Mucosa of rectum (tissue), 2 donors: ENCODE results near the gene WDR55.
"Not testable (repeated sequence)": the region's sequence is repeated elsewhere in the genome, so short reads cannot be mapped to it uniquely, and the experiment has no call there.

ENCODE experiments used
- H3K27ac ChIP-seq, 2 donors: one replicate each; pipeline ENCODE4 v1.7.0; 2013; ENCODE audit warnings: inconsistent platforms in 2 of 2, low read depth in 2 of 2, low read length in 2 of 2
- H3K27me3 ChIP-seq, 2 donors: one replicate each; pipeline ENCODE4 v1.7.0; 2013; ENCODE audit warnings: low read length in 2 of 2; ENCODE audit not compliant: control insufficient read depth in 2 of 2, insufficient read depth in 2 of 2
- H3K36me3 ChIP-seq, 2 donors: one replicate each; pipeline ENCODE4 v1.7.0; 2013; ENCODE audit warnings: low read length in 2 of 2; ENCODE audit not compliant: control insufficient read depth in 2 of 2, insufficient read depth in 2 of 2
- H3K4me1 ChIP-seq, 2 donors: one replicate each; pipeline ENCODE4 v1.7.0; 2013; ENCODE audit warnings: low read length in 2 of 2, mild to moderate bottlenecking in 1 of 2; ENCODE audit not compliant: control insufficient read depth in 2 of 2, insufficient read depth in 2 of 2
- H3K4me3 ChIP-seq, 2 donors: one replicate each; pipeline ENCODE4 v1.7.0; 2013; ENCODE audit warnings: low read length in 2 of 2
- H3K9ac ChIP-seq, 2 donors: one replicate each; pipeline ENCODE4 v1.7.0; 2013; ENCODE audit warnings: low read length in 2 of 2, low read depth in 1 of 2, mild to moderate bottlenecking in 1 of 2
- H3K9me3 ChIP-seq, 2 donors: one replicate each; pipeline ENCODE4 v1.7.0; 2013; ENCODE audit warnings: low read length in 2 of 2; ENCODE audit not compliant: control insufficient read depth in 2 of 2
- donor health status: healthy.
- donor health status: Normal muscosa, but diverticular disease.

WDR55 gene

GRCh38 chr5:140632366-140633020 is 32.2 kb upstream of the WDR55 start:
- Histone ChIP-seq H3K36me3 (no peaks in the 10 kb centered on the region), H3K27ac (peak overlapping the region; percentile 80 to 87), H3K9me3 (no peaks in the 10 kb centered on the region), H3K27me3 (no peaks in the 10 kb centered on the region), H3K9ac (peak overlapping the region; percentile 77 to 86), H3K4me1 (peaks cover 22 to 27% of the 10 kb centered on the region in 2 donors), H3K4me3 (peak overlapping the region; percentile 79 to 91)

- Histone ChIP-seq H3K27ac (peak within 1 kb of the TSS; percentile 80 to 87), H3K9ac (peak within 1 kb of the TSS; percentile 77 to 86), H3K27me3 (no peaks in the 10 kb centered on the region), H3K4me1 (peaks cover 22 to 27% of the 10 kb centered on the region in 2 donors), H3K36me3 (no peaks in the 10 kb centered on the region), H3K9me3 (no peaks in the 10 kb centered on the region), H3K4me3 (peak within 1 kb of the TSS; percentile 79 to 91)
Measured at GRCh38 chr5:140633021-140633471, 31.7 kb upstream of the WDR55 start, which contains the start of gene CD14. CD14 (minus strand) TSS chr5:140633175; CDS start chr5:140633071, 104 bp downstream.

GRCh38 chr5:140633501-140633900 is 31.2 kb upstream of the WDR55 start:
- no peaks in the 10 kb centered on the region for H3K27me3 ChIP-seq
- H3K4me3 ChIP-seq, result peak overlapping the region; percentile 79 to 91
- H3K27ac ChIP-seq, result peak overlapping the region; percentile 80 to 87
- peaks cover 22 to 27% of the 10 kb centered on the region in 2 donors for H3K4me1 ChIP-seq
- H3K9ac ChIP-seq, result peak overlapping the region; percentile 77 to 86
- H3K9me3 ChIP-seq, result no peaks in the 10 kb centered on the region
- H3K36me3 ChIP-seq, result no peaks in the 10 kb centered on the region

GRCh38 chr5:140634103-140634502 is 30.6 kb upstream of the WDR55 start:
- Histone ChIP-seq H3K27ac (peak overlapping the region in 1 of 2 donors; percentile 55), H3K4me3 (no peak overlapping the region), H3K9ac (no peak overlapping the region), H3K27me3 (no peaks in the 10 kb centered on the region), H3K36me3 (no peaks in the 10 kb centered on the region), H3K4me1 (peaks cover 22 to 27% of the 10 kb centered on the region in 2 donors), H3K9me3 (no peaks in the 10 kb centered on the region)

- Histone ChIP-seq H3K4me3 (no peak overlapping the region), H3K4me1 (peaks cover 25 to 30% of the 10 kb centered on the region in 2 donors), H3K27me3 (no peaks in the 10 kb centered on the region), H3K9me3 (no peaks in the 10 kb centered on the region), H3K9ac (no peak overlapping the region), H3K36me3 (no peaks in the 10 kb centered on the region), H3K27ac (peak overlapping the region in 1 of 2 donors; percentile 23)
Measured at GRCh38 chr5:140635291-140636257, 29.1 kb upstream of the WDR55 start.

DNA sequence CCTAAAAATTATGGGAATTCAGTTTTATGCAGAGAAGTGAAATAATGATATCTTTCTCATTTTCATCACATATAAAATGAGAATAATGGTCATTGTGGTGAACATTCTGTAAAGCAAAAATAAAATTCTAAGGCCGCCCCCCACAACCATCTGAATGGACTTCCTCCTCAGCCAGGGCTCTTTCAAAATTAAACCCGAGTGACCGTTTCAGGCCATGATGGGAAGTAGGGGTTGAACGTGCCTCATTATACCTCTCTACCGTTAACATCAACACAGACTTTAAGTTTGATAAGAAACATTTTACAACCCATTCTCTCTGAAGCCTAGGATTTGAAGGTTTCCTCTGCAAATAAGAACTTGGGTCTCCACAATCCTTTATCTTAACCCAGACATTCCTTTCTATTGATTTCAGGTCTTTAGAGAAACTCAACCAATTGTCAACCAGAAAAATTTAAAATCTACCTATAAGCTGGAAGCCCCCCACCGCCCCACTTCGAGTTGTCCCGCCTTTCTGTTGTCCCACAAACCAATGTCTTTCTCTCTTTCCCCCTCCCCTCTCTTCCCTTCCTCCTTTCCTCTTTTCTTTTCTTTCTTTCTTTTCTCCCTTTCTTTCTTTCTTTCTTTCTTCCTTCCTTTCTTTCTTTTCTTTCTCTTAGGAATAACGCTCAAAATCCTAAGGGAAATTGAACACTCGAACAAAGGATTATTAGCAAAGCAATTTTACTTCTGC is 27.2 kb upstream of the WDR55 start:
- Histone ChIP-seq H3K9ac (no peak overlapping the region), H3K9me3 (no peaks in the 10 kb centered on the region), H3K36me3 (peaks cover 5 to 7% of the 10 kb centered on the region in 2 donors), H3K4me3 (no peak overlapping the region), H3K27ac (no peak overlapping the region), H3K27me3 (no peaks in the 10 kb centered on the region), H3K4me1 (peaks cover 13 to 14% of the 10 kb centered on the region in 2 donors)

DNA sequence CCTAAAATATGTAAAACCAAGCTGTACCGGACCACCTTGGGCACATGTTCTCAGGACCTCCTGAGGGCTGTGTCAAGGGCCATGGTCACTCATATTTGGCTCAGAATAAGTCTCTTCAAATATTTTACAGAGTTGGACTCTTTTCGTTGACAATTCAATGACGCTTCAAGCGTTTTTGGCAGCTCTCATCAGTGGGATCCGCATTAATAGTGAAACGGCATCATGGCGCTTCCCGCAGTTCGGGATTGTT is 25.9 kb upstream of the WDR55 start:
- H3K27me3 ChIP-seq, H3K4me1 ChIP-seq, H3K9me3 ChIP-seq: not testable (repeated sequence)
- Histone ChIP-seq H3K9ac (peak overlapping the region; percentile 47 to 57), H3K27ac (peak overlapping the region; percentile 83 to 84), H3K36me3 (peaks cover 10 to 19% of the 10 kb centered on the region in 2 donors), H3K4me3 (peak overlapping the region; percentile 45 to 88)

DNA sequence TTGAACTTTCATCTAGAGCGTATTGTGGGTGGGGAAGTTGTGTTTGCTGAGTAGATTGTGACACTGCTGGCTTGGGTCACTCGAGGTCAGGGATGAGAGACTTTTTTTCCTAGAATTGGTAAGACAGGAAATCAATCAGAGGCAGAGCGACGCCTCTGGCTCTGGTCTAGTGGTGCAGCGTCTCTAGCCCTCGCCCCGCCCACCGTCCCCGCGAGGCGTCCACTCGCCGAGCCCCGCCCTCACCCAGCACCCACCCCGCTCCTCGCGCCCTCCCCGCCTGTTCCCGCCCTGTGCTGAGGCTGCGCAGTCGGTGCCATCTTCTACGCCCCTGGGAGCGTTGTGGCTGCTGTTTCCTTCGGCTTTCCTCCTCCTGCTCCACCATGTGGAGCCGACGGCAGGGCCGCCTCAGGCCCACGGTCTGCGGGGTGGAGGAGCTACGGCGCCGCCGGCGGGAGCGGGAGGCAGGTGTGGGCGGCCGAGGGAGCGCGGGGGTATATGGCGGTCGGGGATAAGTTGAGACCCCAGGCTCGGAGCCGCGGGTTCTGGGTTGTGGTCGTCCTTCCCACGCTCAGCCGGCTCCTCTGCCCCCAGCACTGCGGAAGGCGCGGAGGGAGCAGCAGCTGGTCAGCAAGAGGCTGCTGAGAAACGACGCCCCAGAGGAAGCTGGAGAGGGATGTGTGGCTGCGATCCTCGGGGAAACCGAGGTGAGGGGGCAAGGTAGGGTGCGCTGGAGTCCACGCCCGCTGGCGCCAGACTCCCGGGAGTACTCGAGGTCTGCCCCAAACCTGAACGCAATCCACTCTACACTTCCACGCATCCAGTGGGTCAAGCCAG is 25.3 kb upstream of the WDR55 start, which contains the start of gene TMCO6:
TSS of gene TMCO6 (plus strand) at position 304 of the 834 bp plus-strand sequence. CDS start at position 381, 77 bp downstream.
- Histone ChIP-seq H3K27me3 (no peaks in the 10 kb centered on the region), H3K36me3 (peaks cover 16 to 24% of the 10 kb centered on the region in 2 donors), H3K27ac (peak within 1 kb of the TSS; percentile 83 to 86), H3K4me1 (peaks cover 3 to 4% of the 10 kb centered on the region in 2 donors), H3K9ac (peak within 1 kb of the TSS; percentile 82 to 93), H3K4me3 (peak within 1 kb of the TSS; percentile 88 to 93), H3K9me3 (no peaks in the 10 kb centered on the region)

DNA sequence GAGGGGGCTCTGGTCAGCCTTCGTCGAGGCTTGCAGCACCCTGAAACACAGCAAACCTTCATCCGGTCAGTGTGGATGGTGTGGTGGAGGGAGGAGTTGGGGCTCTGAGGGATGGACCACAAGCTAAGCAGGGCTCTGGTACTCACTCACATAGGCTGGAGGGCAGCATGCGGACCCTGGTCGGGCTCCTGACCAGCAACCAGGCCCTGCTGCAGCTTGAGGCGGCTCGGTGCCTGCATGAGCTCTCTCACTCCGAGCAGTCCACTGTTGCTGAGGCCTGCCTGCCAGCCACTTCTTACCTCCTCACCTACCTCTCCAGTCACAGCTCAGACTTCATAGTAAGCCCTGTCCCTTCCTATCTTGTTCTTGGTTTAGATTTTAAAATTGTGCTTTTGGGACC is 23.0 kb upstream of the WDR55 start:
- Histone ChIP-seq H3K27me3 (no peaks in the 10 kb centered on the region), H3K4me1 (peaks cover 9 to 11% of the 10 kb centered on the region in 2 donors), H3K27ac (no peak overlapping the region), H3K9ac (no peak overlapping the region), H3K9me3 (no peaks in the 10 kb centered on the region), H3K36me3 (peaks cover 18 to 36% of the 10 kb centered on the region in 2 donors), H3K4me3 (no peak overlapping the region)
